Neural cell (in vitro differentiated cells): ENCODE results near the gene RBPJL. TPM values are rescaled to one million over a fixed set of nuclear protein-coding genes. Genes with fewer than 3 reads are reported as not detected.

Source experiments
- H2AFZ ChIP-seq: fragments of 200-600, 300-800 bp; sonication (generic), shearing (Covaris generic); 2 replicates; pipeline ENCODE4 v1.6.0; 2014; ENCODE audit warnings: low read depth, mild to moderate bottlenecking, antibody characterized with exemption, low read length, moderate library complexity
- H3F3A ChIP-seq: fragments of 200-600 bp; shearing (Covaris generic); 2 replicates; pipeline ENCODE4 v1.6.1; 2016; ENCODE audit warnings: mild to moderate bottlenecking, moderate library complexity, mixed read lengths, antibody characterized with exemption, low read length; ENCODE audit not compliant: insufficient read depth, poor library complexity, severe bottlenecking
- H3K27ac ChIP-seq: fragments of 200-600, 300-800 bp; sonication (generic), shearing (Covaris generic); 2 replicates; pipeline ENCODE4 v1.5.1; 2014; ENCODE audit warnings: mild to moderate bottlenecking, low read length, moderate library complexity
- H3K27me3 ChIP-seq: fragments of 300-800, 200-600 bp; sonication (generic), shearing (Covaris generic); 2 replicates; pipeline ENCODE4 v1.6.0; 2014; ENCODE audit warnings: mild to moderate bottlenecking, low read depth, low read length, moderate library complexity; ENCODE audit not compliant: insufficient read depth
- H3K36me3 ChIP-seq: fragments of 300-800, 200-600 bp; sonication (generic), shearing (Covaris generic); 2 replicates; pipeline ENCODE4 v1.5.1; 2014; ENCODE audit warnings: mild to moderate bottlenecking, antibody characterized with exemption, low read length, moderate library complexity; ENCODE audit not compliant: insufficient read depth
- H3K4me2 ChIP-seq: fragments of 300-800, 200-600 bp; sonication (generic), shearing (Covaris generic); 2 replicates; pipeline ENCODE4 v1.6.0; 2014; ENCODE audit warnings: mild to moderate bottlenecking, low read length
- H3K4me3 ChIP-seq: fragments of 300-800, 200-600 bp; sonication (generic), shearing (Covaris generic); 2 replicates; pipeline ENCODE4 v1.5.1; 2014; ENCODE audit warnings: mild to moderate bottlenecking, low read length, moderate library complexity
- H3K79me2 ChIP-seq: fragments of 200-600 bp; shearing (Covaris generic); replicated peaks from 2 replicates; pipeline ENCODE4 v1.6.0; 2014; ENCODE audit warnings: mild to moderate bottlenecking, low read length, moderate library complexity; ENCODE audit not compliant: insufficient read depth
- H3K9ac ChIP-seq: fragments of 300-800, 200-600 bp; sonication (generic), shearing (Covaris generic); 2 replicates; pipeline ENCODE4 v1.6.1; 2016; ENCODE audit warnings: mild to moderate bottlenecking, low read length, mixed read lengths
- H3K9me2 ChIP-seq: fragments of 200-600 bp; shearing (Covaris generic); 2 replicates; pipeline ENCODE4 v1.6.1; 2016; ENCODE audit warnings: mild to moderate bottlenecking, low read length, mixed read lengths; ENCODE audit not compliant: insufficient read depth
- H3K9me3 ChIP-seq: fragments of 200-600, 300-800 bp; sonication (generic), shearing (Covaris generic); 2 replicates; pipeline ENCODE4 v1.6.1; 2016; ENCODE audit warnings: mild to moderate bottlenecking, mixed run types, low read length, moderate library complexity, mixed read lengths
- H4K20me1 ChIP-seq: fragments of 200-600 bp; shearing (Covaris generic); 2 replicates; pipeline ENCODE4 v1.6.1; 2016; ENCODE audit warnings: mild to moderate bottlenecking, mixed run types; ENCODE audit not compliant: insufficient read depth
- EP300 ChIP-seq: fragments of 450-650 bp; conservative IDR thresholded peaks from 2 replicates; pipeline ENCODE4 v1.6.1; 2014; ENCODE audit warnings: antibody characterized with exemption, mild to moderate bottlenecking, moderate library complexity; ENCODE audit not compliant: poor library complexity, severe bottlenecking
- EZH2 ChIP-seq: fragments of 200-600, 300-800 bp; shearing (Covaris generic), sonication (generic); IDR thresholded peaks from 2 replicates; pipeline ENCODE4 v1.6.1; 2014; ENCODE audit warnings: antibody characterized with exemption, low read length, borderline replicate concordance, mild to moderate bottlenecking; ENCODE audit not compliant: insufficient read depth, poor library complexity, severe bottlenecking
- POLR2AphosphoS5 ChIP-seq: IDR thresholded peaks from 2 replicates; pipeline ENCODE4 v1.6.1; 2012
- RAD21 ChIP-seq: fragments of 450-650 bp; conservative IDR thresholded peaks from 2 replicates; pipeline ENCODE4 v1.6.1; 2014; ENCODE audit warnings: antibody characterized with exemption, mild to moderate bottlenecking, moderate library complexity
- SMC3 ChIP-seq: fragments of 450-650 bp; conservative IDR thresholded peaks from 2 replicates; pipeline ENCODE4 v1.6.1; 2014; ENCODE audit warnings: antibody characterized with exemption, mild to moderate bottlenecking, moderate library complexity; ENCODE audit not compliant: poor library complexity
- TAF1 ChIP-seq: IDR thresholded peaks from 2 replicates; pipeline ENCODE4 v1.6.1; 2012; ENCODE audit warnings: low read depth
- polyA plus RNA-seq: library from polyadenylated mRNA; depleted of rRNA; stranded (reverse); fragments of >200 nt; gene quantifications from 2 replicates; pipeline ENCODE4 v1.2.3, GENCODE V29; 2014
- TF ChIP-seq, protein P1 (sequence below): IDR thresholded peaks from 2 replicates; pipeline ENCODE4 v1.6.1; 2012; ENCODE audit warnings: borderline replicate concordance
- TF ChIP-seq, protein P2 (sequence below): fragments of 450-650 bp; IDR thresholded peaks from 2 replicates; pipeline ENCODE4 v1.5.1; 2014; ENCODE audit warnings: antibody characterized with exemption, mild to moderate bottlenecking, moderate library complexity; ENCODE audit not compliant: poor library complexity, severe bottlenecking

The RBPJL gene
- polyA plus RNA-seq, 1 donor from 2014 or later = not detected

DNA sequence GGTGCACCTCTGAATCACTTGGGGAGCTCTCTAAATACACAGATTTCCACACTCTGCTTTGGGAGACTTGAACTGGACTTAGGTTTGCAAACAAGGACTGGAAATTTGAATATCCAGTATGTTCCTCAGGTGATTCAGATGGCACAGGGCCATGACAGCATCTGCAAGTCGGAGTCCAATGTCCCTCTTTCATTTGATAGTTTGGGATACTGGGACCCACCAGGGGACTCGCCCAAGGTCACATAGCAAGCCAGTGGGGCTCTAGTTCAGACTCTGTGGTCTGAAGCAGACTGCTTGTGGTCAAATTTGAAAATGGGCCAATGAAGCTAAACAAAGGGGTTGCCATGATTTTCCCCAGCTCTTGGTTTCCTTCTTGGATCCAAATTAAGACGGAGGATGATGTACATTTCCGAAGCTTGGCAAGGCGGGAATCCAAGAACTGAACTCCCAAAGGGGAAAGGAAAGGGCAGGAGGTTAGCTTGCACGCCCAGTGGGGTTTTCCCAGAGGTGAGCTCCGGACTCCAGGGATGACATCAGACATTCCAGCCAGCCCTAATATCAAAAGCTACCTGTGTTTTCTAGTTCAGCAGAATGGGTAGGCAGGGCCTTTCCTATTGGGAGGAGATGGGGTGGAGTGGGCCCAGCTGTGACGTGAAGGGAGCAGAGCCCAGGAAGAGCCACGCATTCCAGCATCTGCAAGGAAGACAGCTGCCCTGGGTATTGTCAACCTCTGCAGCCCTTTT is 52.9 kb downstream of the RBPJL start:
- Histone ChIP-seq H4K20me1 (no peaks in the 10 kb centered on the region), H3K79me2 (peaks cover 11% of the 10 kb centered on the region), H2AFZ (no peak overlapping the region), H3K4me3 (no peak overlapping the region), H3K9ac (no peak overlapping the region), H3K4me2 (no peak overlapping the region), H3F3A (no peaks in the 10 kb centered on the region), H3K36me3 (no peaks in the 10 kb centered on the region), H3K9me2 (no peaks in the 10 kb centered on the region), H3K27me3 (no peaks in the 10 kb centered on the region), H3K27ac (no peak overlapping the region), H3K9me3 (no peaks in the 10 kb centered on the region)
- no peak for TF ChIP-seq EZH2
- TF ChIP-seq, protein P1, sequence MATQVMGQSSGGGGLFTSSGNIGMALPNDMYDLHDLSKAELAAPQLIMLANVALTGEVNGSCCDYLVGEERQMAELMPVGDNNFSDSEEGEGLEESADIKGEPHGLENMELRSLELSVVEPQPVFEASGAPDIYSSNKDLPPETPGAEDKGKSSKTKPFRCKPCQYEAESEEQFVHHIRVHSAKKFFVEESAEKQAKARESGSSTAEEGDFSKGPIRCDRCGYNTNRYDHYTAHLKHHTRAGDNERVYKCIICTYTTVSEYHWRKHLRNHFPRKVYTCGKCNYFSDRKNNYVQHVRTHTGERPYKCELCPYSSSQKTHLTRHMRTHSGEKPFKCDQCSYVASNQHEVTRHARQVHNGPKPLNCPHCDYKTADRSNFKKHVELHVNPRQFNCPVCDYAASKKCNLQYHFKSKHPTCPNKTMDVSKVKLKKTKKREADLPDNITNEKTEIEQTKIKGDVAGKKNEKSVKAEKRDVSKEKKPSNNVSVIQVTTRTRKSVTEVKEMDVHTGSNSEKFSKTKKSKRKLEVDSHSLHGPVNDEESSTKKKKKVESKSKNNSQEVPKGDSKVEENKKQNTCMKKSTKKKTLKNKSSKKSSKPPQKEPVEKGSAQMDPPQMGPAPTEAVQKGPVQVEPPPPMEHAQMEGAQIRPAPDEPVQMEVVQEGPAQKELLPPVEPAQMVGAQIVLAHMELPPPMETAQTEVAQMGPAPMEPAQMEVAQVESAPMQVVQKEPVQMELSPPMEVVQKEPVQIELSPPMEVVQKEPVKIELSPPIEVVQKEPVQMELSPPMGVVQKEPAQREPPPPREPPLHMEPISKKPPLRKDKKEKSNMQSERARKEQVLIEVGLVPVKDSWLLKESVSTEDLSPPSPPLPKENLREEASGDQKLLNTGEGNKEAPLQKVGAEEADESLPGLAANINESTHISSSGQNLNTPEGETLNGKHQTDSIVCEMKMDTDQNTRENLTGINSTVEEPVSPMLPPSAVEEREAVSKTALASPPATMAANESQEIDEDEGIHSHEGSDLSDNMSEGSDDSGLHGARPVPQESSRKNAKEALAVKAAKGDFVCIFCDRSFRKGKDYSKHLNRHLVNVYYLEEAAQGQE = no peak
- TF ChIP-seq RAD21 = no peak
- no peak for TF ChIP-seq EP300
- TF ChIP-seq, protein P2, sequence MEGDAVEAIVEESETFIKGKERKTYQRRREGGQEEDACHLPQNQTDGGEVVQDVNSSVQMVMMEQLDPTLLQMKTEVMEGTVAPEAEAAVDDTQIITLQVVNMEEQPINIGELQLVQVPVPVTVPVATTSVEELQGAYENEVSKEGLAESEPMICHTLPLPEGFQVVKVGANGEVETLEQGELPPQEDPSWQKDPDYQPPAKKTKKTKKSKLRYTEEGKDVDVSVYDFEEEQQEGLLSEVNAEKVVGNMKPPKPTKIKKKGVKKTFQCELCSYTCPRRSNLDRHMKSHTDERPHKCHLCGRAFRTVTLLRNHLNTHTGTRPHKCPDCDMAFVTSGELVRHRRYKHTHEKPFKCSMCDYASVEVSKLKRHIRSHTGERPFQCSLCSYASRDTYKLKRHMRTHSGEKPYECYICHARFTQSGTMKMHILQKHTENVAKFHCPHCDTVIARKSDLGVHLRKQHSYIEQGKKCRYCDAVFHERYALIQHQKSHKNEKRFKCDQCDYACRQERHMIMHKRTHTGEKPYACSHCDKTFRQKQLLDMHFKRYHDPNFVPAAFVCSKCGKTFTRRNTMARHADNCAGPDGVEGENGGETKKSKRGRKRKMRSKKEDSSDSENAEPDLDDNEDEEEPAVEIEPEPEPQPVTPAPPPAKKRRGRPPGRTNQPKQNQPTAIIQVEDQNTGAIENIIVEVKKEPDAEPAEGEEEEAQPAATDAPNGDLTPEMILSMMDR = no peak
- no peak for TF ChIP-seq POLR2AphosphoS5
- TF ChIP-seq TAF1 = no peak

DNA sequence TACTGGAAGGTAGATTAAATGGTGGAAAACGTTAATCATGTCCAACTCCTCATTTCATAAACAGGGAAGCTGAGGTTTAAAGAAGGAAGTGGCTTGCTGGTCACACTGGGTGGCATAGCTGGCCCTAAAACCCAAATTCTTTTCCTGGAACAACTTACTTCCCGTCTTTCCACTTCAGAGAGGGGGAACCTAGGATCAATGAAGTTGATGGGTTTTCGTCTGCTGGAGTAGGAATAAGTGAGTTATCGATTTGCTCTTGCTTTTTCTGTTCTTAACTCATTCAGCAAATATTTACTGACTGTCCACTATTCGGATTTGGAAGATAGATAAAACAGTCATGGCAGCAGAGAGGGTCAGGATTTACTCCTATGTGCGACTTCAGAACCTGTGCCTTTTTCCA is 55.2 kb downstream of the RBPJL start:
- no peaks in the 10 kb centered on the region for H3F3A ChIP-seq
- no peaks in the 10 kb centered on the region for H3K9me2 ChIP-seq
- no peaks in the 10 kb centered on the region for H3K9me3 ChIP-seq
- H3K9ac ChIP-seq = no peak overlapping the region
- no peaks in the 10 kb centered on the region for H3K27me3 ChIP-seq
- H3K36me3 ChIP-seq = no peaks in the 10 kb centered on the region
- no peak overlapping the region for H3K4me3 ChIP-seq
- H3K4me2 ChIP-seq = no peak overlapping the region
- TF ChIP-seq, protein P2 = no peak
- TF ChIP-seq EZH2 (no peak), TAF1 (no peak), RAD21 (no peak), EP300 (no peak), SMC3 (no peak)
- peaks cover 28% of the 10 kb centered on the region for H3K79me2 ChIP-seq
- H2AFZ ChIP-seq = no peak overlapping the region
- no peak overlapping the region for H3K27ac ChIP-seq
- H4K20me1 ChIP-seq = no peaks in the 10 kb centered on the region
